Prostate gland (tissue), 2 donors: ENCODE data around the gene COPS2.

Experiments
- CTCF ChIP-seq, 4 experiments: fragments of 200-600 bp in 2 of 4; fragments of 450-650 bp in 2 of 4; sonication (generic) in 2 of 4; IDR thresholded peaks; 1 replicate in 3 of 4; 2 replicates in 1 of 4; pipeline ENCODE4 v1.5.1; 2016 to 2019; ENCODE audit warnings: antibody characterized with exemption in 4 of 4, mild to moderate bottlenecking in 2 of 4, moderate library complexity in 2 of 4
- POLR2A ChIP-seq: fragments of 450-650 bp; IDR thresholded peaks from one replicate; pipeline ENCODE4 v1.6.1; 2016; ENCODE audit warnings: antibody characterized with exemption, mild to moderate bottlenecking
- POLR2AphosphoS5 ChIP-seq: sonication (generic); formaldehyde crosslinking; IDR thresholded peaks from one replicate; pipeline ENCODE4 v1.6.1; 2017; ENCODE audit warnings: antibody characterized with exemption

GRCh38 chr15:49148727-49149126, 6.7 kb downstream of the COPS2 start:
- TF ChIP-seq CTCF (IDR thresholded peaks at IDR 0.05) (no peak), POLR2AphosphoS5 (no peak), POLR2A (no peak)
